ENCODE measurements around the gene ZBTB16.

DNA sequence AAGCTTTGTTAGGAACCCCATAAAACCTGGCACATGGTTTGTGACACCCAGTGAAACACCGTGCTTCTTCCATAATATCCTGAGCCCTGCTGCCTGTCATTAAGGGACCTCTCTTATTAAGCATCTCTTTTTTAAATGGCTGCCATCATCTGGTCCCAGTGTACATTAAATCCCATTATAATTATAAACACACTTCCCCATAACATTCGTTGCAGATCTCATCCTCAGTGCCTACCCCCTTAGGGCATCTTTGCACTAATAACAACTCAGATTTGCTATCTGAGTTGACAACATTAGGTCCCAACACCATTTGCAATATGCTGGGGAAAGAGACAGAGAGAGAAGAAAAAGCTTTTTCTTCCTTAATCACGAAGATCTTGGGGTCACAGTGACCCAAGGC is 4.7 kb upstream of the ZBTB16 start:
- TF ChIP-seq, protein P1, sequence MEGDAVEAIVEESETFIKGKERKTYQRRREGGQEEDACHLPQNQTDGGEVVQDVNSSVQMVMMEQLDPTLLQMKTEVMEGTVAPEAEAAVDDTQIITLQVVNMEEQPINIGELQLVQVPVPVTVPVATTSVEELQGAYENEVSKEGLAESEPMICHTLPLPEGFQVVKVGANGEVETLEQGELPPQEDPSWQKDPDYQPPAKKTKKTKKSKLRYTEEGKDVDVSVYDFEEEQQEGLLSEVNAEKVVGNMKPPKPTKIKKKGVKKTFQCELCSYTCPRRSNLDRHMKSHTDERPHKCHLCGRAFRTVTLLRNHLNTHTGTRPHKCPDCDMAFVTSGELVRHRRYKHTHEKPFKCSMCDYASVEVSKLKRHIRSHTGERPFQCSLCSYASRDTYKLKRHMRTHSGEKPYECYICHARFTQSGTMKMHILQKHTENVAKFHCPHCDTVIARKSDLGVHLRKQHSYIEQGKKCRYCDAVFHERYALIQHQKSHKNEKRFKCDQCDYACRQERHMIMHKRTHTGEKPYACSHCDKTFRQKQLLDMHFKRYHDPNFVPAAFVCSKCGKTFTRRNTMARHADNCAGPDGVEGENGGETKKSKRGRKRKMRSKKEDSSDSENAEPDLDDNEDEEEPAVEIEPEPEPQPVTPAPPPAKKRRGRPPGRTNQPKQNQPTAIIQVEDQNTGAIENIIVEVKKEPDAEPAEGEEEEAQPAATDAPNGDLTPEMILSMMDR (conservative IDR thresholded peaks at IDR 0.05; ENCODE audit: low read depth in 2 of 2), result no peak
- TF ChIP-seq JUNB (IDR thresholded peaks at IDR 0.05; ENCODE audit: unreplicated experiment), result no peak
- TF ChIP-seq POLR2AphosphoS5 (IDR thresholded peaks at IDR 0.05; ENCODE audit: low read depth), result no peak
- no peak for TF ChIP-seq EZH2phosphoT487 (IDR thresholded peaks at IDR 0.05; ENCODE audit: unreplicated experiment)
- TF ChIP-seq STAT1 (IDR thresholded peaks at IDR 0.05; ENCODE audit: unreplicated experiment), result no peak
- TF ChIP-seq, protein P2, sequence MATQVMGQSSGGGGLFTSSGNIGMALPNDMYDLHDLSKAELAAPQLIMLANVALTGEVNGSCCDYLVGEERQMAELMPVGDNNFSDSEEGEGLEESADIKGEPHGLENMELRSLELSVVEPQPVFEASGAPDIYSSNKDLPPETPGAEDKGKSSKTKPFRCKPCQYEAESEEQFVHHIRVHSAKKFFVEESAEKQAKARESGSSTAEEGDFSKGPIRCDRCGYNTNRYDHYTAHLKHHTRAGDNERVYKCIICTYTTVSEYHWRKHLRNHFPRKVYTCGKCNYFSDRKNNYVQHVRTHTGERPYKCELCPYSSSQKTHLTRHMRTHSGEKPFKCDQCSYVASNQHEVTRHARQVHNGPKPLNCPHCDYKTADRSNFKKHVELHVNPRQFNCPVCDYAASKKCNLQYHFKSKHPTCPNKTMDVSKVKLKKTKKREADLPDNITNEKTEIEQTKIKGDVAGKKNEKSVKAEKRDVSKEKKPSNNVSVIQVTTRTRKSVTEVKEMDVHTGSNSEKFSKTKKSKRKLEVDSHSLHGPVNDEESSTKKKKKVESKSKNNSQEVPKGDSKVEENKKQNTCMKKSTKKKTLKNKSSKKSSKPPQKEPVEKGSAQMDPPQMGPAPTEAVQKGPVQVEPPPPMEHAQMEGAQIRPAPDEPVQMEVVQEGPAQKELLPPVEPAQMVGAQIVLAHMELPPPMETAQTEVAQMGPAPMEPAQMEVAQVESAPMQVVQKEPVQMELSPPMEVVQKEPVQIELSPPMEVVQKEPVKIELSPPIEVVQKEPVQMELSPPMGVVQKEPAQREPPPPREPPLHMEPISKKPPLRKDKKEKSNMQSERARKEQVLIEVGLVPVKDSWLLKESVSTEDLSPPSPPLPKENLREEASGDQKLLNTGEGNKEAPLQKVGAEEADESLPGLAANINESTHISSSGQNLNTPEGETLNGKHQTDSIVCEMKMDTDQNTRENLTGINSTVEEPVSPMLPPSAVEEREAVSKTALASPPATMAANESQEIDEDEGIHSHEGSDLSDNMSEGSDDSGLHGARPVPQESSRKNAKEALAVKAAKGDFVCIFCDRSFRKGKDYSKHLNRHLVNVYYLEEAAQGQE (IDR thresholded peaks at IDR 0.05; ENCODE audit: unreplicated experiment), result no peak
- TF ChIP-seq EZH2 (IDR thresholded peaks at IDR 0.05; ENCODE audit: low read depth, unreplicated experiment), result no peak
- no peak for TF ChIP-seq ZNF114 (CRISPR knock-in tag; IDR thresholded peaks at IDR 0.05)
- TF ChIP-seq ZNF331 (CRISPR knock-in tag; IDR thresholded peaks at IDR 0.05; ENCODE audit: low read depth), result no peak
- TF ChIP-seq, protein P3, sequence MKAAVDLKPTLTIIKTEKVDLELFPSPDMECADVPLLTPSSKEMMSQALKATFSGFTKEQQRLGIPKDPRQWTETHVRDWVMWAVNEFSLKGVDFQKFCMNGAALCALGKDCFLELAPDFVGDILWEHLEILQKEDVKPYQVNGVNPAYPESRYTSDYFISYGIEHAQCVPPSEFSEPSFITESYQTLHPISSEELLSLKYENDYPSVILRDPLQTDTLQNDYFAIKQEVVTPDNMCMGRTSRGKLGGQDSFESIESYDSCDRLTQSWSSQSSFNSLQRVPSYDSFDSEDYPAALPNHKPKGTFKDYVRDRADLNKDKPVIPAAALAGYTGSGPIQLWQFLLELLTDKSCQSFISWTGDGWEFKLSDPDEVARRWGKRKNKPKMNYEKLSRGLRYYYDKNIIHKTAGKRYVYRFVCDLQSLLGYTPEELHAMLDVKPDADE (IDR thresholded peaks at IDR 0.05), result no peak
- TF ChIP-seq CREB1 (CRISPR knock-in tag; IDR thresholded peaks at IDR 0.05; ENCODE audit: low read depth), result no peak
- TF ChIP-seq, protein P4, sequence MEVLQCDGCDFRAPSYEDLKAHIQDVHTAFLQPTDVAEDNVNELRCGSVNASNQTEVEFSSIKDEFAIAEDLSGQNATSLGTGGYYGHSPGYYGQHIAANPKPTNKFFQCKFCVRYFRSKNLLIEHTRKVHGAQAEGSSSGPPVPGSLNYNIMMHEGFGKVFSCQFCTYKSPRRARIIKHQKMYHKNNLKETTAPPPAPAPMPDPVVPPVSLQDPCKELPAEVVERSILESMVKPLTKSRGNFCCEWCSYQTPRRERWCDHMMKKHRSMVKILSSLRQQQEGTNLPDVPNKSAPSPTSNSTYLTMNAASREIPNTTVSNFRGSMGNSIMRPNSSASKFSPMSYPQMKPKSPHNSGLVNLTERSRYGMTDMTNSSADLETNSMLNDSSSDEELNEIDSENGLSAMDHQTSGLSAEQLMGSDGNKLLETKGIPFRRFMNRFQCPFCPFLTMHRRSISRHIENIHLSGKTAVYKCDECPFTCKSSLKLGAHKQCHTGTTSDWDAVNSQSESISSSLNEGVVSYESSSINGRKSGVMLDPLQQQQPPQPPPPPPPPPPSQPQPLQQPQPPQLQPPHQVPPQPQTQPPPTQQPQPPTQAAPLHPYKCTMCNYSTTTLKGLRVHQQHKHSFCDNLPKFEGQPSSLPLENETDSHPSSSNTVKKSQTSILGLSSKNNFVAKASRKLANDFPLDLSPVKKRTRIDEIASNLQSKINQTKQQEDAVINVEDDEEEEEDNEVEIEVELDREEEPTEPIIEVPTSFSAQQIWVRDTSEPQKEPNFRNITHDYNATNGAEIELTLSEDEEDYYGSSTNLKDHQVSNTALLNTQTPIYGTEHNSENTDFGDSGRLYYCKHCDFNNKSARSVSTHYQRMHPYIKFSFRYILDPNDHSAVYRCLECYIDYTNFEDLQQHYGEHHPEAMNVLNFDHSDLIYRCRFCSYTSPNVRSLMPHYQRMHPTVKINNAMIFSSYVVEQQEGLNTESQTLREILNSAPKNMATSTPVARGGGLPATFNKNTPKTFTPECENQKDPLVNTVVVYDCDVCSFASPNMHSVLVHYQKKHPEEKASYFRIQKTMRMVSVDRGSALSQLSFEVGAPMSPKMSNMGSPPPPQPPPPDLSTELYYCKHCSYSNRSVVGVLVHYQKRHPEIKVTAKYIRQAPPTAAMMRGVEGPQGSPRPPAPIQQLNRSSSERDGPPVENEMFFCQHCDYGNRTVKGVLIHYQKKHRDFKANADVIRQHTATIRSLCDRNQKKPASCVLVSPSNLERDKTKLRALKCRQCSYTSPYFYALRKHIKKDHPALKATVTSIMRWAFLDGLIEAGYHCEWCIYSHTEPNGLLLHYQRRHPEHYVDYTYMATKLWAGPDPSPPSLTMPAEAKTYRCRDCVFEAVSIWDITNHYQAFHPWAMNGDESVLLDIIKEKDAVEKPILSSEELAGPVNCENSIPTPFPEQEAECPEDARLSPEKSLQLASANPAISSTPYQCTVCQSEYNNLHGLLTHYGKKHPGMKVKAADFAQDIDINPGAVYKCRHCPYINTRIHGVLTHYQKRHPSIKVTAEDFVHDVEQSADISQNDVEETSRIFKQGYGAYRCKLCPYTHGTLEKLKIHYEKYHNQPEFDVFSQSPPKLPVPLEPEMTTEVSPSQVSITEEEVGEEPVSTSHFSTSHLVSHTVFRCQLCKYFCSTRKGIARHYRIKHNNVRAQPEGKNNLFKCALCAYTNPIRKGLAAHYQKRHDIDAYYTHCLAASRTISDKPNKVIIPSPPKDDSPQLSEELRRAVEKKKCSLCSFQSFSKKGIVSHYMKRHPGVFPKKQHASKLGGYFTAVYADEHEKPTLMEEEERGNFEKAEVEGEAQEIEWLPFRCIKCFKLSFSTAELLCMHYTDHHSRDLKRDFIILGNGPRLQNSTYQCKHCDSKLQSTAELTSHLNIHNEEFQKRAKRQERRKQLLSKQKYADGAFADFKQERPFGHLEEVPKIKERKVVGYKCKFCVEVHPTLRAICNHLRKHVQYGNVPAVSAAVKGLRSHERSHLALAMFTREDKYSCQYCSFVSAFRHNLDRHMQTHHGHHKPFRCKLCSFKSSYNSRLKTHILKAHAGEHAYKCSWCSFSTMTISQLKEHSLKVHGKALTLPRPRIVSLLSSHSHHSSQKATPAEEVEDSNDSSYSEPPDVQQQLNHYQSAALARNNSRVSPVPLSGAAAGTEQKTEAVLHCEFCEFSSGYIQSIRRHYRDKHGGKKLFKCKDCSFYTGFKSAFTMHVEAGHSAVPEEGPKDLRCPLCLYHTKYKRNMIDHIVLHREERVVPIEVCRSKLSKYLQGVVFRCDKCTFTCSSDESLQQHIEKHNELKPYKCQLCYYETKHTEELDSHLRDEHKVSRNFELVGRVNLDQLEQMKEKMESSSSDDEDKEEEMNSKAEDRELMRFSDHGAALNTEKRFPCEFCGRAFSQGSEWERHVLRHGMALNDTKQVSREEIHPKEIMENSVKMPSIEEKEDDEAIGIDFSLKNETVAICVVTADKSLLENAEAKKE (CRISPR knock-in tag; IDR thresholded peaks at IDR 0.05), result no peak

Measured in GM23338 (cell line).